NCI-H187 (cell line): ENCODE data around the gene WWOX.
A peak's percentile ranks its signal among the peaks of the same experiment; 100 is the strongest.
"Not testable (repeated sequence)": the region's sequence is repeated elsewhere in the genome, so short reads cannot be mapped to it uniquely, and the experiment has no call there.

ENCODE experiments used
- DNase-seq, 2 experiments: peaks; one replicate each; lab custom pipeline; 2025; lab: John Stamatoyannopoulos, UW

WWOX gene

DNA sequence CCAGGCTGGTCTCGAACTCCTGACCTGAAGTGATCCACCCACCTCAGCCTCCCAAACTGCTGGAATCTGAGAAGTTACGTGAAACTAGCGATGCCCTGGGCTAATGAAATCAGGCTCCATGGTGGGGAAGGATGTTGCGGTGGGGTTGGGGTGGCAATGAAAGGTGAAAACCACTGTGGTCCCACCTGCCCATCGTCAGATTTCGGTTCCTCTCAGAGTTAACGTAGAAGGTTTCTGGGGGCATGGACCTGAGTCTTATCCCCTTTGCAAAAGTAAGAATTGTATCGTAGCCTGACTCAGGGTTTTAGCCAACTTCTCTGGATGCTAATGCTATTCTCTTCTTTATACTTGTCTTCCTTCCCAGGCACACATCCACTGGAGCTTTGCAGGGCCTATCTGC lies 402.3 kb downstream of the WWOX start:
- no peak for DNase-seq

GRCh38 chr16:78502812-78503350 lies 403.4 kb downstream of the WWOX start:
- DNase-seq = no peak

DNA sequence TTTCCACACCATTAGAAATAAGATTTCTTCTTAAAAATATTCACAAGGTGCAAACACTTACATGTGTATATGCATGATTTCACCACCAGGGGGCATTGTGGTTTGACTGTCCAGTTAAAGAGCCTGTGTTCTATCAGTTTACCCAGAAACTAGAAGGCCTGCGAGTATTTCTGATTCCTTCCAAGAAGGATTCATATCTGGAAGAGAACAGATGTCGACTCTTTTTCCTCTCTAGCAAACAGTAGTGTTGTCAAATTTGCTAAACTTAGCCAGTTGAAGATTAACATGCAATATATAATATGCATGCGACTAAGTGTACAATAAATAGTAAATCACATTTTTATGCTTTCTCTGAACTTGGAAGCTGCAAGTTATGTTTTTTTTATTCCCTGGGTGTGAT lies 404.1 kb downstream of the WWOX start:
- peak; percentile 2 to 6 for DNase-seq

- no peak for DNase-seq
Measured at GRCh38 chr16:78504401-78504851, 405.0 kb downstream of the WWOX start.

- no peak for DNase-seq
Measured at GRCh38 chr16:78505036-78505435, 405.6 kb downstream of the WWOX start.

DNA sequence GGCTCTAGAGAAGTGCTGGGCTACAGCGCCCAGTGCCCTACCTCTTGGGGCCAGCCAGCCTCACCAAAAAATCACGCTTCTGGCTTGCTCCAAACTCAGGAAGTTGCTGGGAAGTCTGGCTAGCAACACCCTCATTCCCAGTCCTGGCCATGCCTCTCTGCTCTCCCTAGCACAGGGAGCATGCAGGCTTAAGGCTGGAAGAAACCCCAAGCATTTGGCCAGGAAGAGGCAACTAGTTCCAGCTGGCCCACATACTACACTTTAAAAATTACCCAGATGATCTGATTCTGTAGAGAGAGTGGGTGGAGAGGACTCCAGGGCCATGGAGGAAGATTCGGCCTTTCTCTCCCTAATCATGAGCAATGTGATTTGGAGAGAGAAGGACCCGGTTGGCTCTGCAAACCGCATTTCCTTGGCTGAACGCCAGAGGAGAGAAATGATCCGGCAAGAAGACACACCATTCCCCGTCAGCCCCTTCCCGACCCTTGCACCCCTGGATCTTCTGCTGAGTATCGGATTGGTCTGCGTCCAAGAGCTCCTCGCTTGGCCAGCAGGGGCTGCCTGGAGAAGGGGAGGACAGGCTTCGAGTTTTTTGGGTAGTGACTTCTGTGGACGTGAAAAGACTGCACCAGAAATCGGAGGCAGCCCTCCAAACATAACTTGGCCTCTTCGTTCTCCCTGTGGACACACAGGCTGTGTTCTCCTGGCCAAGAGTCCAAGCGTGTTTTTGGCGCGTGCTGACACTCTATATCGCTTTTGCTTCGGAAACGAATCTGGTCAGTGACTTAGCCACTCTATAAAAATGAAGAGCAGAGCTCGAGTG lies 406.3 kb downstream of the WWOX start:
- peak in 1 of 2 experiments; percentile 2 for DNase-seq

- no peak for DNase-seq
Measured at GRCh38 chr16:78506367-78507193, 407.1 kb downstream of the WWOX start.

GRCh38 chr16:78507576-78507975 lies 408.1 kb downstream of the WWOX start:
- no peak for DNase-seq

GRCh38 chr16:78509965-78510364 lies 410.5 kb downstream of the WWOX start:
- DNase-seq = no peak

DNA sequence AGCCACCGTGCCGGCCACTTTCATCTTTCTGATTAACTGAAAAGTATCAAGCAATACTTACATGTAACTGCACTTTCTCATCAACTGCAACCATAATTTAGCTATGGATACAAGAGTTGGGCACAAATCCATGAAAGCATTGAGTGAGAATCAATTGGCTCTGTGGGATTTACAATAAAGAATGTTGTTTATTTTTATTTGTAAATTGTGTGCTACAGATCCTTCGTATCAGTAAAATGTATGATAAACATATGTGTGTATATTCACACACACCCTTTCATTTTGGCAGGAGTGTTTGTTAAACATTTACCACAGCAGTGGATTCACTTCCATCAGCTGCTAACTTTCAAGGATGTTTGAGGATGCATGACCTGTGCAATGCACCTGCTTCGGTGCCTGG lies 411.0 kb downstream of the WWOX start:
- DNase-seq = no peak

DNA sequence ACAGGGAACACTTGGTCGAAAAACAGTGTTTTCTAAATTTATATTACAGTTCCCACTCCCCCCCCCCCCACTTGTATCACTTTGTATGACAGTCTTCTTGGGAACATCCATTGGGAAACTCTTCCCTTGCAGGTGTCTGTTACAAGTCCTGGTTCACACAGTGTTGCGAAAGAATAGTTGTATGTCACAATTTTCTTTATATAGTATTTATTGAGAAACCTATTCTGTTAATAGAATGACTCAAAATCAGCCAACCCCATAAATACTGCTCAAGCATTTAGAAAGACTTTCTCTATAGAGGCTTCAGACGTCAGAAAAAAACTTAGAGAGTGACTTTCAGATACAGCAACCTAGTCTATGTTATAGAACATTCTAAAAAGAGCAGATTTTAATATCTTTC lies 414.4 kb downstream of the WWOX start:
- DNase-seq = no peak

- DNase-seq = not testable (repeated sequence)
Measured at GRCh38 chr16:78514888-78515287, 415.4 kb downstream of the WWOX start.

GRCh38 chr16:78515421-78515820 lies 416.0 kb downstream of the WWOX start:
- no peak for DNase-seq

DNA sequence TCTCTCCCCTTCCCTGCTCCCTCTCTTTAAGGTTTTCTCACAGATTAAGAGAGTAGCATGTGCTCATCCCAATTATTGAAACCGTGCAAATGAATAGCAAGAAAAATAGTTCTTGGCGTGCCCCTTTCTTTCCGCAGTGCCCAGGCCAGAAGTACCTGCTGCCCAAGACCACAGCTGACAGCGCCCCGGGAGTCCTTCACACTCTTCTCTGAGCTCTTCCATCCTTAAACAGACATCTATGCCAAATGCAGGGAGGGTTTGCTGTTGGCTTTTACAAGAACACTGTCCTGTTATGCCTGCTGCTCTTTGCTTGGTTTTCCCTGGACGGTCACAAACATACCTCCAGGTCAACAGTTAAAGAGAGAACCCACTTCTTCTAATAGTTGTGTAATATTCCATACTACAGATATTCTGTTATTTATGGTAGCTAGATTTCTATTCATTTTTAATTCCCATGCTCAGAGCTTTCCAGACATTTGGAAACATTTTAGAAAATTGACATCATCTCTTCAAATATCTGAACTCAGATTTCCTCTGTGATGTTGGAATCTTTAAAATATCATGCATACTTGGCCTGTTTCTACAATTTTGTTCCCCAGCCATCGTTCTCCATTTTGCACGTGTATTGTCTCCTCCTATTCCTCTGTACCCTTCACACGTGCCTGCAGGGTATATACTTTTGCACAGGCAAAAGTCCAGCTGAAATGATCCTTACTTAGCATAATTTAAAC lies 416.7 kb downstream of the WWOX start:
- no peak for DNase-seq

GRCh38 chr16:78519896-78520295 lies 420.4 kb downstream of the WWOX start:
- DNase-seq = no peak

- no peak for DNase-seq
Measured at GRCh38 chr16:78520470-78520869, 421.0 kb downstream of the WWOX start.

GRCh38 chr16:78522327-78522726 lies 422.9 kb downstream of the WWOX start:
- DNase-seq = no peak

GRCh38 chr16:78523212-78523985 lies 423.9 kb downstream of the WWOX start:
- DNase-seq = no peak

DNA sequence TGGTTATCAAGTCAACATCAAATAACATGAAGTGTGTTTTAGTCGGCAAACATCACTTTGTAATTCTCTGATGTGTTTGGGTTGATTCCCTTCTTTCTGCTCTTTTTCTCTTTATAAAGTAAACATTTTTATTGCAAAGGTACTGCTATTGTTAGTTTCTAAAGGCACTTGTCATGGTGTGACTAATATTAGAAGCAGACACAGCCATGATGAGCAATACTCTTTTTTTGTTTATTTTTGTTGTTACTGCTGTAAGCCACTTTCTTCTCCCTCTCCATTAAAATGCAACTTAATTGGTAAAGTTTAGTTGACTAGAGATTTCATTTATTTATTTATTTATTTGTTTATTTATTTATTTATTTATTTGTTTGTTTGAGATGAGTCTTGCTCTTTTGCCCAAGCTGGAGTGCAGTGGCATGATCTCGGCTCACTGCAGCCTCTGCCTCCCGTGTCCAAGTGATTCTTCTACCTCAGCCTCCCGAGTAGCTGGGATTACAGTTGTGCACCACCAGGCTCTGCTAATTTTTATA lies 424.7 kb downstream of the WWOX start:
- DNase-seq = no peak

DNA sequence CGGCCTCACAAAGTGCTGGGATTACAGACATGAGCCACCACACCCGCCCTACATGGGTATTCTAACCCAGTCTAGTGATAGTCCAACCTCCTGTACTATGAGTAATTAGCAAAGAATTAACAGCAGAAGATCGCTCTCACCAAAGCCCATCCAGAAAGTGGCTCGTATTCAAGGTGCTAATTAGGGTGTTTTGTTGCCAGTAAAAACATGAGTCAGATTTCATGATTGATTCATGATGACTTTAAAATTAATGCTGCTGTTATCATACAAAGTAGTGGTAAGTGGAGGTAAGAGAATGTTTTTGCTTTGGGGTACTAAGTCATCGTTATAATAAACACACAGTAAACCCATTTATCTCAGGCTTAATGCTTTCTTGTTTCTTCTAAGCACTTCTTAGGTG lies 428.8 kb downstream of the WWOX start:
- no peak for DNase-seq

- DNase-seq = no peak
Measured at GRCh38 chr16:78529881-78530280, 430.4 kb downstream of the WWOX start.
